Loucy (cell line): ENCODE measurements around the gene COL24A1.

Experiments used
- CTCF ChIP-seq: fragments of 200-600 bp; sonication (generic); conservative IDR thresholded peaks from 2 replicates; pipeline ENCODE4 v1.5.1; 2014; ENCODE audit warnings: mild to moderate bottlenecking, antibody characterized with exemption, low read length
- EZH2phosphoT487 ChIP-seq: fragments of 200-600 bp; IDR thresholded peaks from 2 replicates; pipeline ENCODE4 v1.6.1; 2018; ENCODE audit warnings: antibody characterized with exemption, mild to moderate bottlenecking, moderate library complexity, borderline replicate concordance

- TF ChIP-seq CTCF (no peak), EZH2phosphoT487 (no peak)
Measured at GRCh38 chr1:86064899-86065298, 91.7 kb downstream of the COL24A1 start.
